ENCODE measurements around the gene TSPEAR.

Gene TSPEAR

GRCh38 chr21:44456214-44456914 is 255.0 kb downstream of the TSPEAR start:
- no peak for DNase-seq

- peak; percentile 52 for DNase-seq
These were observed 255.7 kb downstream of the TSPEAR start for GRCh38 chr21:44455524-44456213.

GRCh38 chr21:44454747-44455523 is 256.4 kb downstream of the TSPEAR start, which contains the start of gene LRRC3:
Gene LRRC3 (plus strand): TSS chr21:44455510. CDS start chr21:44456645, 1,135 bp downstream.
- DNase-seq, result peak; percentile 70

- DNase-seq, result no peak
These were observed 257.3 kb downstream of the TSPEAR start for GRCh38 chr21:44454058-44454457.

- no peak for DNase-seq
These were observed 258.3 kb downstream of the TSPEAR start for GRCh38 chr21:44453120-44453519.

GRCh38 chr21:44450999-44451398 is 260.4 kb downstream of the TSPEAR start:
- DNase-seq, result no peak

- DNase-seq, result no peak
These were observed 261.0 kb downstream of the TSPEAR start for GRCh38 chr21:44450402-44450801.

GRCh38 chr21:44449473-44450363 is 261.7 kb downstream of the TSPEAR start:
- no peak for DNase-seq

GRCh38 chr21:44448651-44449131 is 262.7 kb downstream of the TSPEAR start:
- no peak for DNase-seq
